Smooth muscle cell of the brain vasculature (primary cell): ENCODE measurements around the gene RNF220.
A peak's percentile ranks its signal among the peaks of the same experiment; 100 is the strongest.

ENCODE experiments used
- DNase-seq: peaks from one replicate; pipeline ENCODE4 v3.0.0-alpha.2; 2012; ENCODE audit warnings: low read depth, low spot score

The RNF220 gene

DNA sequence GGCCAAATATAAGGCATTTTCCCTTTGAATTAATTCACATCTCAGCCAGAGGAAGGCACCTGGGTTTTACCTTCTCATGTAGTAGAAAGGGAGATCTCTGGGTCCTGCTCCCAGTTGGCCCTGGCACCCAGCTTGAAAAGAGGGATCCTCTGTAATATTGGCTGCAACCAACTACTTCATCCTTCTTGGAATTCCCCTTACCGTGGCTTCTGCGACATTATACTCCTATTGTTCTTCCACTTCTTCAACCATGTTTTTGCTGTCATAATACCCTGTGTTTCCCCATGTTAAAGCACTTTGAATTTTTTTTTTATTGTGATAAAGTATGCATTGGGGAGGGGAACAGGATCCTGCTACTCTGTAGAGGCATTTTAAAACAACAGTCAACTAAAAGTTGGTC, 26.8 kb downstream of the RNF220 start:
- no peak for DNase-seq

- DNase-seq = no peak
Measured at GRCh38 chr1:44433209-44433608, 28.2 kb downstream of the RNF220 start.

- no peak for DNase-seq
Measured at GRCh38 chr1:44436401-44437106, 31.5 kb downstream of the RNF220 start.

- no peak for DNase-seq
Measured at GRCh38 chr1:44437107-44437716, 32.2 kb downstream of the RNF220 start.

GRCh38 chr1:44442791-44443190, 37.7 kb downstream of the RNF220 start:
- DNase-seq = no peak

- DNase-seq = no peak
Measured at GRCh38 chr1:44447051-44447810, 42.2 kb downstream of the RNF220 start.

- DNase-seq = no peak
Measured at GRCh38 chr1:44453798-44454349, 48.8 kb downstream of the RNF220 start.

DNA sequence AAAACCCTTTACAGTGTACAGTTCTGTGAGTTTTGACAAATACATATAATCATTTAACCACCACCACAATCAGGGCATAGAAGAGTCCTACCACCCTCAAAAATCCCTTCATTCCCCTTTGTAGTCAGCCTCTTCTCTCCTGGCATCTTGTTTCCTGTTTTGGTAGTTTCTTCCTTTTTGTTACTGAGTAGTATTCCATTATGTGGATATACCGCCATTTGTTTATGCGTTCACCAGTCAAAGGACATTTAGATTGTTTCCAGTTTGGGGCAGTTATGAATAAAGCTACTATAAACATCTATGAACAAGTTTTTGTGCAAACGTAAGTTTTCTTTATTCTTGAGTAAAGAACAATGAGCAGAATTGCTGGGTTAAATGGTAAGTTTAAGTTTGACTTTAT, 49.6 kb downstream of the RNF220 start:
- no peak for DNase-seq

GRCh38 chr1:44460107-44460882, 55.2 kb downstream of the RNF220 start:
- no peak for DNase-seq

GRCh38 chr1:44464361-44464760, 59.3 kb downstream of the RNF220 start:
- no peak for DNase-seq

GRCh38 chr1:44467566-44467965, 62.5 kb downstream of the RNF220 start:
- DNase-seq = no peak

- no peak for DNase-seq
Measured at GRCh38 chr1:44471911-44472453, 66.9 kb downstream of the RNF220 start.

DNA sequence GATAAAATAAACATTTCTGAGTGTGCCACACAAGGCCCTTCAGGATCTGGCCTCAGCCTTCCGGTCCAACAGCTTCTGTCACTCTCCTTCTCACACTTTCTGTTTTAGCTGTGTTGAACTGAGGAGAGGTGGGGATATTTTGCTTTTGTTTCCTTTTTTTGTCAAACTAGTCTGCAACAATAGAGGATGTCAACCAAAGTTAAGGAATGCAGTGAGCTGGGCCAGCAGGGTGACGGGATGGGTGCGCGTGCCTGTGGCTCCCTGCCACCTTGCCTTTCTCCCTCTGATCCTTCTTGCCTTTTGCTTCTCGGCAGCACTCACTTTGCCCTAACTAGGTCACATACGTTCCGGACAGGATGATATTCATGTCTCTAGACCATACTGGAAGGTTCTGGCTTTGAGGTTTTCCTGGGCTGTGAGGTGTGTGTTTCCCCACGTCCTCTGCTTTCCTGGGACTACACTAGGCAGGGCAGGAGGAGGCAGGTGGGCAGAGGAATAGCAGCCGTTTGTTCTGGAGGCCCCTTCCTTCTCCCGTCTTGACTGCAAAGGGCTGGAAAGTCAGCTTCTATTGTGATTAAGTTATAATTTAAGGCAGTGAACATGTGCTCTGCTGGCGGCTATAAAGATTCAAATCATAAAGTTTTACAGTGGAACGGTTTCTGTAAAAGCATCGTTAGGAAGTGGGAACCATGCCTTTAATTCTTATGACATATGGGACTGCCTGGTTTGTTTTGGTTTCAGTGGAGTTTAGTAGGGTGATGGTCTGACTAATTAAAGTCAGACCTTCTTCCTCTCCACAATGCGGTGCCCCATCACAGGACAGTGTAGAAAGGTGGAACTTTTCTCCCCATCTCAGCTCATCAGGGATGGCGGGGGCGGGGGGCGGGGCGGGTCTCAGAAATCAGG, 67.8 kb downstream of the RNF220 start:
- no peak for DNase-seq

DNA sequence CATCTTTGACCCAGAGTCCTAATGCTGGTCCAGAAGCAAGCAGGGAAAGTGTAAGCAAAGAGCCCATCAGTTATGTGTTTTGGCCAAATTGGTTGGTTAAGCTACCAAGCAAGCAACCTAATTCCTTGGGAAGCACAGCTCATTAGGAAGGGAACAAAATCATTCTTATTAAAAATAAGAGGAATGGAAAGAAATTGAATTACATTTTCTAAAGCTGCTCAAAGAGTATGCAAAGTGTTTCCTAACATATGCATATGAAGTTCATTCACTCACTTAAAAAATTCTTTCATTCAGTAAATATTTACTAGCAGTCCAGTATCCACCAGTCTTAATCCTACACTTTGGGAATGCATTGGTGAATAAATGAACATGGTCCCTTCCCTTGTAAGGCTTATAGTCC, 71.8 kb downstream of the RNF220 start:
- DNase-seq = no peak

DNA sequence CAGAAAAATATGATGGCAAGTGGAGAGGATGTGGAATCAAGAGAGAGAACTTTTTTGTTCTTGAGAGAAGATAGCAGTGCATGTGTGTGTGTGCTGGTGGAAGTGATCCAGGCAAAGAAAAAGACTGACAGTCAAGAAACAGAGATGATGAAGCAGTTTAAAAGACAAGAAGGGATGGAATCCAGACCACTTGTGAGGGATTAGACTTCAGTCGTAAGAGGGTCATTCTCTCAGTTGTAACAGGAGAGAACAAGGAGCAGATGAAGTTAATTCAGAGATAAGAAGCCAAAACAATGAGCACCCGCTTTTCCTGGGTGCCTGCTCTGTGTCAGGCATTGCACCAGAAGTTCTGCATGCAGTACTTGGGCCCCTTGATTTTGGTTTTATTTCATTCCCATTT, 76.6 kb downstream of the RNF220 start:
- DNase-seq = no peak

- DNase-seq = no peak
Measured at GRCh38 chr1:44483089-44483874, 78.2 kb downstream of the RNF220 start.

- DNase-seq = no peak
Measured at GRCh38 chr1:44484155-44484688, 79.2 kb downstream of the RNF220 start.

DNA sequence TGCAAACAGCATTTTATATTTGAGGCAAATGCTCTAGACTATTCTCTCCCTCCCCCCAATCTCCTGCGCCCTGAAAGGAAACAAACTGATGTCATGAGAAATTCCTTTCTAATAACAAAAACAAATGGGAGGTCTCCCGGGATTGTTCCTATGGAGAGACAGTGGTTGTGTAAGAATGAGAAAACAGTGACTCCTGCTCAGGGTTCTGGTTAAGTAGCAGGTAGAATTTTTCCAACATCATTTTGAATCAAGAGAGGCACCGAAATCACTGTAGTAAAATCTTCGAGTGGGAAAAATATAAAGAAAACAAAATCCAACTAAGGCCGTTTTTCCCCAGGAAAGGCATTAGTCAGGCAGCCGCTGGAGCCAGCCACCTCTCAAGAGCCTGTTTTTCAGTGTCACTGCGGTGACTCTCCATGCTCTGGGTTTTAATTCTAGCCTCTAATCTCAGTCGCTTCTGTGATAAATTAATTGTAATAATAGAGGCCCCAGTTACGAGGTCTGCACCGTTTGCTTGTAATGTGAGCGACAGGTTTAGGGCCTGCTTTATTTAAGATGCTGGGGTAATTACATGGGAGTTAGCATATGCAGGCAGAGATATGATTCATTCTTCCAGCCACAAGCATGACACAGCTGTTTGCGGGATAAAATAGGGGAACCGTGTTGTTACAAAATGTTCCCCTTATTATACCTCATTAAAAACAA, 80.3 kb downstream of the RNF220 start:
- DNase-seq = peak; percentile 81
